Retinal pigment epithelial cell (primary cell): ENCODE results near the gene RMC1.

Experiments
- DNase-seq: peaks from one replicate; pipeline ENCODE4 v3.0.0-alpha.2; 2010; ENCODE audit warnings: low read depth
- H3K4me3 ChIP-seq: 2 replicates; pipeline ENCODE4 v1.5.1; 2011; ENCODE audit warnings: mild to moderate bottlenecking, low read length, control low read depth, moderate library complexity
- TF ChIP-seq, protein P1 (sequence below): conservative IDR thresholded peaks from 2 replicates; pipeline ENCODE4 v1.5.1; 2011; ENCODE audit warnings: low read depth, low read length, control low read depth, inconsistent platforms

Gene RMC1

GRCh38 chr18:23563377-23564043, 60.2 kb downstream of the RMC1 start:
- TF ChIP-seq, protein P1, sequence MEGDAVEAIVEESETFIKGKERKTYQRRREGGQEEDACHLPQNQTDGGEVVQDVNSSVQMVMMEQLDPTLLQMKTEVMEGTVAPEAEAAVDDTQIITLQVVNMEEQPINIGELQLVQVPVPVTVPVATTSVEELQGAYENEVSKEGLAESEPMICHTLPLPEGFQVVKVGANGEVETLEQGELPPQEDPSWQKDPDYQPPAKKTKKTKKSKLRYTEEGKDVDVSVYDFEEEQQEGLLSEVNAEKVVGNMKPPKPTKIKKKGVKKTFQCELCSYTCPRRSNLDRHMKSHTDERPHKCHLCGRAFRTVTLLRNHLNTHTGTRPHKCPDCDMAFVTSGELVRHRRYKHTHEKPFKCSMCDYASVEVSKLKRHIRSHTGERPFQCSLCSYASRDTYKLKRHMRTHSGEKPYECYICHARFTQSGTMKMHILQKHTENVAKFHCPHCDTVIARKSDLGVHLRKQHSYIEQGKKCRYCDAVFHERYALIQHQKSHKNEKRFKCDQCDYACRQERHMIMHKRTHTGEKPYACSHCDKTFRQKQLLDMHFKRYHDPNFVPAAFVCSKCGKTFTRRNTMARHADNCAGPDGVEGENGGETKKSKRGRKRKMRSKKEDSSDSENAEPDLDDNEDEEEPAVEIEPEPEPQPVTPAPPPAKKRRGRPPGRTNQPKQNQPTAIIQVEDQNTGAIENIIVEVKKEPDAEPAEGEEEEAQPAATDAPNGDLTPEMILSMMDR, result no peak
- no peak for DNase-seq
- H3K4me3 ChIP-seq, result no peak overlapping the region

DNA sequence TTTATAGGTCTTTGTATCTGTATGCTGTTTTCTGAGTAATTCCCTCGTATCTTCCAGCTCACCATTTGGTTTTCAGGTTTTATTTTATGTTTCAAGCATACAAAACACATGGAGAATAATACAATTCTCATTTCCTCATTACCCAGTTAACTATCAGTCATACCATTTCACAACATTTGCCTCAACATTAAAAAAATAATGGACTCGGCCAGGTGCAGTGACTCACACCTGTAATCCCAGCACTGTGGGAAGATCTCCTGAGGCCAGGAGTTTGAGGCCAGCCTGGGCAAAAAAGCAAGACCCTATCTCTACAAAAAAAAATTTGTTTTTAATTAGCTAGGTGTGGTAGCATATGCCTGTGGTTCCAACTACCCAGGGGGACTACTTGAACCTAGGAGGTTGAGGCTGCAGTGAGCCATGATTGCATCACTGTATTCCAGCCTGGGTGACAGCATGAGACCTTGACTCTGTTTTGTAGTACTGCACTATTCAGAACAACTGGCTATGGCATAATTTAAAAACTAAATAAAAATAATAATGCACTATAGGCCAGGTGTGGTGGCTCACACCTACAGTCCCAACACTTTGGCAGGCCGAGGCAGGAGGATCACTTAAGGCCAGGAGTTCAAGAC, 62.7 kb downstream of the RMC1 start:
- TF ChIP-seq, protein P1, result no peak
- H3K4me3 ChIP-seq, result no peak overlapping the region
- DNase-seq, result no peak

DNA sequence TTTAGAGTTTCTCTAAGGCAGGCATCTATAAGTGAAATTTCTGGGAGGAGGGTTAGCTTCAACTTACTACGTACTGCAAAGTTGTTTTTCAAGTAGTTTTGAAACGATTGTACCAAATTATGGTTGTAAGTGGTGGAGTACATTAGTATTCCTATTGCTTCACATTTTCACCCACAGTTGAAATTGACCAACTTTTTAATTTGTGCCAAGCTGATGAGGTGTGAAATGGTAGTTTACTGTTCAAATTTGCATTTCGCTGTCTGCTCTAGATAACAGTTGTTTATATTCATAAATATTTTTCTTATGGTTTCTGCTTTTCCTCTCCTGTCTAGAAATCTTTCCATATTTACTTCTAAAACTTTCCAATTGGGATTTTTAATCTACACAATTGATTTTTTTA, 64.4 kb downstream of the RMC1 start:
- TF ChIP-seq, protein P1, result no peak
- no peak overlapping the region for H3K4me3 ChIP-seq
- no peak for DNase-seq

DNA sequence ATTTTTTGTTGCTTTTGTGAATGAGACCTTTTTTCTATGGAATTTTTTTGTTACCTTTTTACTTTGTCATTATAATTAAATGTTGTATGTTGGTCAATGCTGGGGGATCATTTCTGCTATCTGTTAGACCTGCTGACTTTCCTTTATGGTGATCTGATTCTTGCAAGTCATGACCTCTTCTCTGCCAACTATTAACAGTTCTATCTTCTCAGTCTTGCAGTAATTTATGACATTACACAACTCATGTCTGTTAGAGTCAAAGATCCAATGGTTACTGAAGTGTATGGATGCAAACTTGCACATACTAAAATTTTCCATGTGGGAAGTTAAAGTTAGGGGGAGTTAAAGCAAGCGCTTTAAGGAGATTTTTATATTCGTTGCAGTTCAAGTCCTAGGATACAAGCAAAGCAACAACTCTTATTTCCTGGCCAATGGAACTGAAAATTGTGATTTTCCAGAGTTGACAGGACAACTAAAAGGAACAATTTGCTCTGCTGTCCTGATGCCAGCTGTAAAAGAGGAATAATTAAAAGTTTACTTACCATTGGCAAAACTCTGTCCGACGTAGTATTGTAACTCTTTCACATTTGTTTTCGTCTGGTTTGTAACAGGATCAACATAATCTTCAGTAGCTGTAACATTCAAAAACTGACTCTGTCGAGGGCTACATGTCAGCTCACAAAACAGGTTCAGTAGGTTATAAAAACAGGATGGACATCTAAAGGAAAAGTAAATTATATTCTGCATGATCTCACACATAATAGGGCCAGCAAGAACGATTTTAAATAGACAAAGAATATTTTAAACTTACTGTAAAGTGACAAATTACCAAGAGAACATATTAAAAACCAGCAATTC, 65.2 kb downstream of the RMC1 start:
- DNase-seq, result no peak
- H3K4me3 ChIP-seq, result no peak overlapping the region
- TF ChIP-seq, protein P1, result no peak

GRCh38 chr18:23569299-23570063, 66.2 kb downstream of the RMC1 start:
- DNase-seq, result no peak
- TF ChIP-seq, protein P1, result no peak

GRCh38 chr18:23570912-23571504, 67.7 kb downstream of the RMC1 start:
- H3K4me3 ChIP-seq, result no peak overlapping the region
- TF ChIP-seq, protein P1, result no peak
- DNase-seq, result no peak

More at GRCh38 chr18:23569299-23570063, 66.2 kb downstream of the RMC1 start:
- no peak overlapping the region for H3K4me3 ChIP-seq
